ENCODE data around the gene SYK. TPM values are rescaled to one million over a fixed set of nuclear protein-coding genes. Genes with fewer than 3 reads are reported as not detected.

Gene SYK
- total RNA-seq, 3 donors from 2014 or later (not counting 1 experiment from before 2014, with no cell fraction given): 75.5 to 104 (median 78.0) TPM

- no peak overlapping the region for H3K27ac ChIP-seq (ENCODE audit: low read length)
- H3K27me3 ChIP-seq (ENCODE audit: control insufficient read depth, insufficient read depth, low read length): no peaks in the 10 kb centered on the region
- 88% methylated on average over 3 of the region's 3 CpGs for WGBS (ENCODE audit: insufficient coverage)
- Mint-ChIP-seq H3K4me3 (no peak overlapping the region), H3K4me1 (no peaks in the 10 kb centered on the region), H3K9me3 (no peaks in the 10 kb centered on the region), H3K36me3 (no peaks in the 10 kb centered on the region), H3K27me3 (ENCODE audit: low read depth in 2 of 2) (peaks cover 4 to 5% of the 10 kb centered on the region in 2 donors), H3K27ac (no peak overlapping the region)
- DNase-seq: no peak
- no peaks in the 10 kb centered on the region for H3K36me3 ChIP-seq (ENCODE audit: control insufficient read depth, insufficient read depth, low read length)
- H3K4me3 ChIP-seq (ENCODE audit: low read length): no peak overlapping the region
- TF ChIP-seq, protein P1, sequence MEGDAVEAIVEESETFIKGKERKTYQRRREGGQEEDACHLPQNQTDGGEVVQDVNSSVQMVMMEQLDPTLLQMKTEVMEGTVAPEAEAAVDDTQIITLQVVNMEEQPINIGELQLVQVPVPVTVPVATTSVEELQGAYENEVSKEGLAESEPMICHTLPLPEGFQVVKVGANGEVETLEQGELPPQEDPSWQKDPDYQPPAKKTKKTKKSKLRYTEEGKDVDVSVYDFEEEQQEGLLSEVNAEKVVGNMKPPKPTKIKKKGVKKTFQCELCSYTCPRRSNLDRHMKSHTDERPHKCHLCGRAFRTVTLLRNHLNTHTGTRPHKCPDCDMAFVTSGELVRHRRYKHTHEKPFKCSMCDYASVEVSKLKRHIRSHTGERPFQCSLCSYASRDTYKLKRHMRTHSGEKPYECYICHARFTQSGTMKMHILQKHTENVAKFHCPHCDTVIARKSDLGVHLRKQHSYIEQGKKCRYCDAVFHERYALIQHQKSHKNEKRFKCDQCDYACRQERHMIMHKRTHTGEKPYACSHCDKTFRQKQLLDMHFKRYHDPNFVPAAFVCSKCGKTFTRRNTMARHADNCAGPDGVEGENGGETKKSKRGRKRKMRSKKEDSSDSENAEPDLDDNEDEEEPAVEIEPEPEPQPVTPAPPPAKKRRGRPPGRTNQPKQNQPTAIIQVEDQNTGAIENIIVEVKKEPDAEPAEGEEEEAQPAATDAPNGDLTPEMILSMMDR (IDR thresholded peaks at IDR 0.05): no peak
- no peaks in the 10 kb centered on the region for H3K4me1 ChIP-seq (ENCODE audit: control insufficient read depth, insufficient read depth, low read length)
- intact Hi-C loops (cut with micrococcal nuclease): no loop called here
- ATAC-seq: no peak
- H3K9me3 ChIP-seq (ENCODE audit: control insufficient read depth, insufficient read depth, low read length): no peaks in the 10 kb centered on the region
These were observed 131.8 kb downstream of the SYK start for GRCh38 chr9:90933468-90933867.

DNA sequence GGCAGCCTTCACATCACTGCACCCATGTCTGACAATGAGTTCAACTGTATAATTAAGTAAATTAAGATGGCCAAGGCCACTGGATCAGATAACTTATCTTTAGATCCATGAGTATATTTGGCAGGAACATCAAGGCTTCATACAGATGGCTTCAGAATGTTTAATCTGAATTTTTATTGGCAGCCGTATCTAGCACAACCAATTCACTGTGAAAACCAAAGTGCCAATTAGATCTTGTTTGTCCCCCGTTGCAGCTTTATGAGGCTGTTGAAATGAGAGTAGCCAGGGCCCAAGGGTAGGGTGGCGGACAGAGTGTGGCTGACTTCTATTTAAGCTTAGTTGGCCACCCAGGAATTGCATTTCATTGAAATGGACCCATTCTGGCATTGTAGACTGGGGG, 137.7 kb downstream of the SYK start:
- no peaks in the 10 kb centered on the region for H3K27me3 ChIP-seq (ENCODE audit: control insufficient read depth, insufficient read depth, low read length)
- no peaks in the 10 kb centered on the region for H3K36me3 Mint-ChIP-seq
- no peak for ATAC-seq
- H3K4me1 ChIP-seq (ENCODE audit: control insufficient read depth, insufficient read depth, low read length): no peaks in the 10 kb centered on the region
- 88% methylated on average over 3 of the region's 3 CpGs for WGBS (ENCODE audit: insufficient coverage)
- TF ChIP-seq, protein P1 (IDR thresholded peaks at IDR 0.05): no peak
- H3K4me3 ChIP-seq (ENCODE audit: low read length): no peak overlapping the region
- no peak overlapping the region for H3K4me3 Mint-ChIP-seq
- H3K9me3 ChIP-seq (ENCODE audit: control insufficient read depth, insufficient read depth, low read length): no peaks in the 10 kb centered on the region
- H3K36me3 ChIP-seq (ENCODE audit: control insufficient read depth, insufficient read depth, low read length): no peaks in the 10 kb centered on the region
- peaks cover 5 to 16% of the 10 kb centered on the region in 2 donors for H3K27me3 Mint-ChIP-seq (ENCODE audit: low read depth in 2 of 2)
- H3K27ac ChIP-seq (ENCODE audit: low read length): no peak overlapping the region
- intact Hi-C loops (cut with micrococcal nuclease): no loop called here
- no peak overlapping the region for H3K27ac Mint-ChIP-seq
- H3K4me1 Mint-ChIP-seq: no peaks in the 10 kb centered on the region
- DNase-seq: no peak
- H3K9me3 Mint-ChIP-seq: no peaks in the 10 kb centered on the region

- Mint-ChIP-seq H3K27ac (no peak overlapping the region), H3K4me3 (no peak overlapping the region), H3K27me3 (ENCODE audit: low read depth in 2 of 2) (peaks cover 5 to 19% of the 10 kb centered on the region in 2 donors), H3K4me1 (no peaks in the 10 kb centered on the region), H3K36me3 (no peaks in the 10 kb centered on the region), H3K9me3 (no peaks in the 10 kb centered on the region)
- Histone ChIP-seq H3K27ac (ENCODE audit: low read length) (no peak overlapping the region), H3K36me3 (ENCODE audit: control insufficient read depth, insufficient read depth, low read length) (no peaks in the 10 kb centered on the region), H3K27me3 (ENCODE audit: control insufficient read depth, insufficient read depth, low read length) (no peaks in the 10 kb centered on the region), H3K9me3 (ENCODE audit: control insufficient read depth, insufficient read depth, low read length) (no peaks in the 10 kb centered on the region), H3K4me3 (ENCODE audit: low read length) (no peak overlapping the region), H3K4me1 (ENCODE audit: control insufficient read depth, insufficient read depth, low read length) (no peaks in the 10 kb centered on the region)
- DNase-seq (no peak), ATAC-seq (no peak)
- intact Hi-C loops (cut with micrococcal nuclease): no loop called here
- WGBS (ENCODE audit: insufficient coverage): 60% methylated on average over 1 of the region's 1 CpG
- TF ChIP-seq, protein P1 (IDR thresholded peaks at IDR 0.05): no peak
These were observed 138.7 kb downstream of the SYK start for GRCh38 chr9:90940280-90940679.

DNA sequence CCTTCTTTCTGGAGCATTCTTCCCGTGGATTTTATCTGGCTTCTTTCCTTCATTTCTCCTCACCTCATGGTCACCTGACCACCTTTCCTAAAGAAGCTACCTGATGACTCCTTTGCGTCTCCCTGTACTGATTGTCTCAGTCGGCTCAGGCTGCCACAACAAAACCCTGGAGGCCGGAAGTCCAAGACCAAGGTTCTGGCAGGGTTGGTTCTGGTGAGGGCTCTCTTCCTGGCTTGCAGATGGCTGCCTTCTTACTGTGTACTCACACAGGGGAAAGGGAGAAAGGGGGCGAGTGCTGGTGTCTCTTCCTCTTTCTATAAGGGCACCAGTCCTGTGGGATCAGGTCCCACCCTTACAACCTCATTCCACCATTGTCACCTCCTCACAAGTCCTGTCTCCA, 140.0 kb downstream of the SYK start:
- no peak for ATAC-seq
- no peaks in the 10 kb centered on the region for H3K36me3 Mint-ChIP-seq
- WGBS (ENCODE audit: insufficient coverage): 86% methylated on average over 4 of the region's 5 CpGs
- H3K9me3 ChIP-seq (ENCODE audit: control insufficient read depth, insufficient read depth, low read length): no peaks in the 10 kb centered on the region
- H3K4me1 Mint-ChIP-seq: no peaks in the 10 kb centered on the region
- DNase-seq: no peak
- H3K27me3 ChIP-seq (ENCODE audit: control insufficient read depth, insufficient read depth, low read length): no peaks in the 10 kb centered on the region
- H3K4me3 ChIP-seq (ENCODE audit: low read length): no peak overlapping the region
- no peak overlapping the region for H3K4me3 Mint-ChIP-seq
- H3K9me3 Mint-ChIP-seq: no peaks in the 10 kb centered on the region
- no peak overlapping the region for H3K27ac Mint-ChIP-seq
- H3K36me3 ChIP-seq (ENCODE audit: control insufficient read depth, insufficient read depth, low read length): no peaks in the 10 kb centered on the region
- intact Hi-C loops (cut with micrococcal nuclease): no loop called here
- no peak overlapping the region for H3K27ac ChIP-seq (ENCODE audit: low read length)
- TF ChIP-seq, protein P1 (IDR thresholded peaks at IDR 0.05): no peak
- peaks cover 3 to 23% of the 10 kb centered on the region in 2 donors for H3K27me3 Mint-ChIP-seq (ENCODE audit: low read depth in 2 of 2)
- H3K4me1 ChIP-seq (ENCODE audit: control insufficient read depth, insufficient read depth, low read length): no peaks in the 10 kb centered on the region

All from natural killer cell (primary cell).